NCI-H510A (cell line): ENCODE measurements around the gene SULT1A3.
"Not testable (repeated sequence)": the region's sequence is repeated elsewhere in the genome, so short reads cannot be mapped to it uniquely, and the experiment has no call there.

Experiments used
- DNase-seq: peaks from one replicate; lab custom pipeline; 2025; lab: John Stamatoyannopoulos, UW

SULT1A3 gene

DNA sequence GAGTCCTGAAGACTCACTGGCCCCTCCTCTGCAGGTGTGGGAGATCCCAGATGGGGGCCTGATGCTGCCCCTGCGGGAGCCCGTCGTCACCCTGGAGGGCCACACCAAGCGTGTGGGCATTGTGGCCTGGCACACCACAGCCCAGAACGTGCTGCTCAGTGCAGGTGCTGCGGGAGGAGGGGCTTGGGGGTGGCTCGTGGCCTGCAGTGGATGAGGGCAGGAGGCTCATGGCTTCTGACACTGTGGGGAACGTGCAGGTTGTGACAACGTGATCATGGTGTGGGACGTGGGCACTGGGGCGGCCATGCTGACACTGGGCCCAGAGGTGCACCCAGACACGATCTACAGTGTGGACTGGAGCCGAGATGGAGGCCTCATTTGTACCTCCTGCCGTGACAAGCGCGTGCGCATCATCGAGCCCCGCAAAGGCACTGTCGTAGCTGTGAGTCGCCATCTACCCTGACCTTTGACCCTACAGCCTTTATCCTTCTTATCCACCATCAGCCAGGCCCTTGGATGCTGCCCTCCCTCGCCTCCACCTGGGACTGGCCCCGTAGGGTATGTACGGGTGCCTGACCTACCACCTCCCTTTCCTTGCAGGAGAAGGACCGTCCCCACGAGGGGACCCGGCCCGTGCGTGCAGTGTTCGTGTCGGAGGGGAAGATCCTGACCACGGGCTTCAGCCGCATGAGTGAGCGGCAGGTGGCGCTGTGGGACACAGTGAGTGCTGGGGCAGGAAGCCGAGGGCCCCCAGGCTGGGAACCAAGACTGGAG is 12.1 kb upstream of the SULT1A3 start:
- no peak for DNase-seq

DNA sequence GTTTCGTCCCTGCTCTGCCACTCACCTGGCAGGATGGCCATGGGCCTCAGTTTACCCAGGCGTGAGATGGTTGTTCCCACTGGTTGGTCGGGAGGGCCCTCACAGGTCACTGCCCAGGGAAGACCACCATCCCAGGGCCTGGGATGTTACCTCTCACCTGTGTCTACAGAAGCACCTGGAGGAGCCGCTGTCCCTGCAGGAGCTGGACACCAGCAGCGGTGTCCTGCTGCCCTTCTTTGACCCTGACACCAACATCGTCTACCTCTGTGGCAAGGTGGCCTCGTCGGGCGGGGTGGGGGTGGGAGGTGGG is 11.5 kb upstream of the SULT1A3 start:
- no peak for DNase-seq

DNA sequence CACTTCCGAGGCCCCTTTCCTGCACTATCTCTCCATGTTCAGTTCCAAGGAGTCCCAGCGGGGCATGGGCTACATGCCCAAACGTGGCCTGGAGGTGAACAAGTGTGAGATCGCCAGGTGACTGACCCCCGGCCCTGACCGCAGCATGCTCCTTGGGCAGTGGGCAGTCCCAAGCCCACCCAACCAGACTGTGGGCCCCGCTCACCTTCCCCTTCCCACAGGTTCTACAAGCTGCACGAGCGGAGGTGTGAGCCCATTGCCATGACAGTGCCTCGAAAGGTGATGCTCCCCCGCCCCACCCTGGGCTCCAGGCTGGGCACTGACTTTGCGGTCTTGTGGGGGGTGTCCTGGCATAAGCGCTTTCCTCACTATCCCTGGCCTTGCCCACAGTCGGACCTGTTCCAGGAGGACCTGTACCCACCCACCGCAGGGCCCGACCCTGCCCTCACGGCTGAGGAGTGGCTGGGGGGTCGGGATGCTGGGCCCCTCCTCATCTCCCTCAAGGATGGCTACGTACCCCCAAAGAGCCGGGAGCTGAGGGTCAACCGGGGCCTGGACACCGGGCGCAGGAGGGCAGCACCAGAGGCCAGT is 11.0 kb upstream of the SULT1A3 start:
- no peak for DNase-seq

DNA sequence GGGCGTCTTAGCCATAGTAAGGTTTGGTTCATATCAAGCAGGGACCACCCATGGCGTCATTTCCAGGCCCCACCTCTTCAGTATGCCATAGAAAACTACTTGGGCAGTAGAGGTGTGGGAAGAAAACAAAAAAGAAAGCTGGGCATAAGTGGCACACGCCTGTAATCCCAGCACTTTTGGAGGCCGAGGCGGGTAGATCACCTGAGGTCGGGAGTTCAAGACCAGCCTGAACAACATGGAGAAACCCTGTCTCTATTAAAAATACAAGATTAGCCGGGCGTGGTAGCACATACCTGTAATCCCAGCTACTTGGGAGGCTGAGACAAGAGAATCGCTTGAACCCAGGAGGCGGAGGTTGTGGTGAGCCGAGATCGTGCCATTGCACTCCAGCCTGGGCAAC is 7.9 kb upstream of the SULT1A3 start:
- DNase-seq: not testable (repeated sequence)

DNA sequence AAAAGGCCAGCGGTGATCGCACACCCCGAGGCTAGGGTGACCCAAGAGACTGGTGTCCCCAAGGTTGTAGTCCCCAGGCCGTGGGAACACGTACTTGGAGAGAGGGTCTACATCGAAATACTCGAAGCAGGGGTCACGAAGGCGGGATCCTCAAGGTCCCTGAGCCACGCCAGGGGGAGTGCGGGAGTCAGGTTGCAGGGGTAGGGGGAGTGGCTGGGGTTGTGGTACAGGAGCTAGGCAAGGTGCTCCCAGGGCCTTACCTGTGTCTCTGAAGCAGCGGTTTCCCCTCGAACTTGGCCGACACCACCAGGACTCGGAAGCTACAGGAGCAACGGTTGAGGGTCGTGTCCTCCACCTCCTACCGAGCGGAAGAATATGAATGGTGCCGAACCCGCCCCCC is 6.0 kb upstream of the SULT1A3 start:
- not testable (repeated sequence) for DNase-seq

DNA sequence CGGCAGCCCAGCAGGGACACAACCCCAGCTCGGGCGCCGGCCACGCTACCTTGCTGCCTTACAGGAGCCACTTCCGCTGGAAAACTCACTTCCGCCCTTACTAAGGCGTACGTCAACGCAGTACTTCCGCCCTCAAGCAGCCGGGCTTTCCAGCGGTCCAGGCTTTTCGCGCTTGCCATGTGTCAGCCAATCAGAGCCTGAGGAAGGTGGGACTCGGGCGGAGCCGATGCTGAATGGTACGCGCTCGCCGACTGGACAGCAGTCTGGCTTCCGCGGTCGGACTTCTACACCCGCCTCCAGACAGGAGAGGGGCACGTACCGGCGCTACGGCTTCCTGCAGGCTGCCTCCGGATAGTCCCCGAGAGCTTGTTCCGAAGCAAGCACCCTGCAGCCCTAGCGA is 5.4 kb upstream of the SULT1A3 start, which contains the start of the genes BOLA2B and SLX1A:
TSS of gene BOLA2B (minus strand) at position 52 of the 400 bp plus-strand sequence. CDS start 71 bp downstream, outside the sequence.
TSS of gene SLX1A (plus strand) at position 261 of the 400 bp plus-strand sequence. CDS start 210 bp downstream, outside the sequence.
- not testable (repeated sequence) for DNase-seq

DNA sequence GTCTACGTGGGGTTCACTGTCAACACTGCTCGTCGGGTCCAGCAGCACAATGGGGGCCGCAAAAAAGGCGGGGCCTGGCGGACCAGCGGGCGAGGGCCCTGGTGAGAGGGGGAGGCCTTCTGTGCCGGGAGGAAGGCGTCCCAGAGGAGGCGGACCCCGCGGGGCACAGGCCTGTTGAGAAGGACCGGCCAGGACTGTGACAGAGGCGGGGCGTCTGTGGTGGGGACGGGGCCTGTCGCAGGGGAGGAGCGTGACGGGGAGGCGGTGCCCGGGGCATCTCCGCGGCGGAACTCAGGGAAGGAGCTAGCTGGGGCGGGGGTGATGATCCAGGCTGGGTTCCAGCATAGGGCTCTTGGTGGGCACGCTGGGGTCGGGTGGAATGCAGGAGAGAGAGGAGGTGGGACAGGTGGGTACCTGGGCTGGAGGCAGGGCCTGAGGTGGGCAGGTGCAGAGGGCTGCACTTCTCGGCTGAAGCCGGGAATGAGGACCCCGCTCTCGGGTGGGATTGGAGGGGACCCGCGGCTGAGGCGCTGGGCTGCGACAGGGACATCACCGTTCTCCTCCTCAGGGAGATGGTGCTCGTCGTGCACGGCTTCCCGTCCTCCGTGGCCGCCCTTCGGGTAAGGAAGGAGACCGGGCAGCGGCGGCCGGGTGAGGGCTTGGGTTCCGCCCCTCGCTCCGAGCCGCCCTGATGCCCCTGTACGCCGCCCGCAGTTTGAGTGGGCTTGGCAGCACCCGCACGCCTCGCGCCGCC is 4.7 kb upstream of the SULT1A3 start:
- DNase-seq: not testable (repeated sequence)

DNA sequence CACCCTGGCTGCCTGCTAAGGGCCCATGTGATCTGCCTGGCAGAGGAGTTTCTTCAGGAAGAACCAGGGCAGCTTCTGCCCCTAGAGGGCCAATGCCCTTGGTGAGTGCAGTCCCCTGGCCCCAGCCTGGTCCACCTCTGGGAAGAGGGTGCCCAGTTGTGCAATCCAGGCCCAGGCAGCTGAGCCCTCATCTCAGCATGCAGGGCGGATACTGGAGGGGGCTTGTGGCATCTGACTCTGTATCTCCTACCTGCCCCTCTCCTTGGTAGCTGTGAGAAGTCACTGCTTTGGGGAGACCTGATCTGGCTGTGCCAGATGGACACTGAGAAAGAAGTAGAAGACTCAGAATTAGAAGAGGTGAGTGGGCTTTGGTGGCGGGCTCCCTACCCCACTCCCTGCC is 2.1 kb upstream of the SULT1A3 start:
- not testable (repeated sequence) for DNase-seq

DNA sequence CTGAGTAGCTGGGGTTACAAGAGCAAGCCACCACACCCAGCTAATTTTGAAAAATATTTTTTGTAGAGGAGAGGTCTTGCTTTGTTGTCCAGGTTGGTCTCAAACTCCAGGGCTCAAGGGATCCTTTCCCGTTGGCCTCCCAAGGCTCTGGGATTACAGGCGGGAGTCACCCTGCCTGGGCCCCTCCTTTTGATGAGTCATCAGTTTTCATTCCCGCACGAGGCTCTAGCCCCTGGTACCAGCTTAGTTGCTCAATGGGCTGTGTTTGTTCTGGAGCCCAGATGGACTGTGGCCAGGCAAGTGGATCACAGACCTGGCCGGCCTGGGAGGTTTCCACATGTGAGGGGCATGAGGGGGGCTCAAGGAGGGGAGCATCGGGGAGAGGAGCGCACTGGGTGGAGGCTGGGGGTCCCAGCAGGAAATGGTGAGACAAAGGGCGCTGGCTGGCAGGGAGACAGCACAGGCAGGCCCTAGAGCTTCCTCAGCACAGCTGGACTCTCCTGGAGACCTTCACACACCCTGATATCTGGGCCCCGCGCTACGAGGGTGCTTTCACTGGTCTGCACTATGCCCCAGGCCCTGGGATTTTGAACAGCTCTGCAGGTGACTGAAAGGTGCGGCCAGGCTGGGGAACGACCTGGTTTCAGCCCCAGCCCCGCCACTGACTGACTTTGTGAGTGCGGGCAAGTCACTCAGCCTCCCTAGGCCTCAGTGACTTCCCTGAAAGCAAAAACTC is 721 bp downstream of the SULT1A3 start:
- DNase-seq: not testable (repeated sequence)

DNA sequence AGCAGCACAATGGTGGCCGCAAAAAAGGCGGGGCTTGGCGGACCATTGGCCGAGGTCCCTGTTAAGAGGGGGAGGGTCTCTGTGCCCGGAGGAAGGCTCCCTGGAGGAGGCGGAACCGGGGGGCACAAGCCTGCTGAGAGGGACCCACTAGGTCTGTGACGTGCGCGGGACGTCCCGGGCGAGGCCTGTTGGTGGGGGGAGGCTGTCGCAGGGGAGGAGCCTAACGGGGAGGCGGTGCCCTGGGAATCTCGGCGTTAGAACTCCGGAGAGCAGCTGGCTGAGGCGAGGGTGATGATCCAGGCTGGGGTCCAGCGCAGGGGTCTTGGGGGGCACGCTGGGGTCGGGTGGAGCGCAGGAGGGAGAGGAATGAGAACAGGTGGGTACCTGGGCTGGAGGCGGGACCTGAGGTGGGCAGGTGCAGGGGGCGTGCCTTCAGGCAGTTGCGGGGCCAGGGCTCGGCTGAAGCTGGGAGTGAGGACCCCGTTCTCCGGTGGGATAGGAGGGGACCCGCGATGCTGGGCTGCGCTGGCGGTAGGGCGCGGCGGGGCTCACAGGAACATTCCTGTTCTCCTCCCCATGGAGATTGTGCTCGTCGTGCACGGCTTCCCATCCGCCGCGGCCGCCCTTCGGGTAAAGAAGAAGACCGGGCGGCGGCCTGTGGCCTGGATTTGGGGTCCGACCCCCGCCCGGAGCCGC is 6.6 kb downstream of the SULT1A3 start:
- DNase-seq: not testable (repeated sequence)

DNA sequence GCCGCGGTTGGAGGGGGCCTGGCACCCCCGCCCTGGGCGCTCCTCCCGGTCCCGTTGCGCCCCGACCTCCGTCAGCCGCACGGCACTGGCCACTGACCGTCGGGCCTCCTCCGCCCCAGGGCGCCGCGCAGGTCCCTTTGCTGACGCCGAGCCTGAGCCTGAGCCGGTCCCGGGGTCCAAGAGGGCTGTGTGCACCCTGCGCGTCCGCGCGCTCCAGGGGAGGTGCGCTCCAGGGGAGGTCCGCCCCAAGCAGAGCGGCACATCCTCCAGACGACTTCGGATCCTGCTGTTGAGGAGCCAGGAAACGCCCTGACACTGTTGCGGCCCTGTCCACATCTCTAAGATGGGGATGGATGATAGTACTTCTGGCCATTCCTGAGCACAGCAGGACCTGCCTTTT is 7.2 kb downstream of the SULT1A3 start:
- DNase-seq: not testable (repeated sequence)

DNA sequence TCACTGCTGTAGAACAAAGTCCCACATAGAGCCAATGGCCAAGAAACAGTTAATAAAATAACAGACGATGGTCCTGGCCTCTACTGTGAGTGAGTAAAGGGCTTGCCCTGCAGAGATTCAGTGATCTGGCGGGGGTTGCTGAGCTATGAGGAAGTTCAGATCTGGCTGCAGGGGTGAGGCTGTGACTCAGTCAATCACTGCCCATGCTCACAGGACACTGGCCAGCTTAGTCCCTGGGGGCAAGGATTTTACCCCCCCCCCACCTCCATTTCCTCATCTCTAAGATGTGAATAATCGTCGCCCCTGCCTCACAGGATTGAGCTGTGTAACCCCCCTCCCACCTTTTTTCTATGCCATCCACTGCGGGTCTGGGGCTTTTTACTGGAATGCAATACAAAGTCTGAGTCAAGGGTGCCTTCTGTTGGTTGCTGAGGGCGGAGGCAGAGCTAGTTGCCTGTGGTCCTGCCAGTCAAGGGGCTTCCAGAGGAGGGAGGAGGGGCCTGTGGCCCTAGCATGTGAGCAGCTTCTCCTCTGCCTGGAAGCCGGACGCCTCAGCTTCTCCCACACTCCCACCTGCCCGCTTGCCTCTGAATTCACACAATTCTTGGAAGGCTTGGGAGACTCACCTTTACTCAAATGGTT is 8.1 kb downstream of the SULT1A3 start:
- DNase-seq: not testable (repeated sequence)

DNA sequence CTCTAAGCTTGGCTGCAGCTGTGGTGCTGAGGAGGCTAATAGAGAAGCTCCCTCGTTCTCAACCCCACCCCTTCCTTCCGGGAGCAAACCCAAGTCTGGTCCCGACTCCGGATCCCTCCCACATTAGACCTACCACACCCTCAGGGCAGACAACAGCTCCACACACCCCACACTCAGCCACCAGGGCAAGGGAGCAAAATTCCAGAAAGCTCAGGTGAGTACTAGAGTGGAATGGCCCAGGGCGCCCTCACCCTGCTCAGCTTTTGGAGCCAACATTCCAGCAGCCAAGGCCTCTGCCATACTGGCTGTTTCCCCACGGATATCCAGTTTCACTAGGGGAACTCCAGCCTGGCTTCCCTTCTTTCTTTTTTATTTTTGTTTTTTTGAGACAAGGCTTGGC is 10.0 kb downstream of the SULT1A3 start:
- not testable (repeated sequence) for DNase-seq

DNA sequence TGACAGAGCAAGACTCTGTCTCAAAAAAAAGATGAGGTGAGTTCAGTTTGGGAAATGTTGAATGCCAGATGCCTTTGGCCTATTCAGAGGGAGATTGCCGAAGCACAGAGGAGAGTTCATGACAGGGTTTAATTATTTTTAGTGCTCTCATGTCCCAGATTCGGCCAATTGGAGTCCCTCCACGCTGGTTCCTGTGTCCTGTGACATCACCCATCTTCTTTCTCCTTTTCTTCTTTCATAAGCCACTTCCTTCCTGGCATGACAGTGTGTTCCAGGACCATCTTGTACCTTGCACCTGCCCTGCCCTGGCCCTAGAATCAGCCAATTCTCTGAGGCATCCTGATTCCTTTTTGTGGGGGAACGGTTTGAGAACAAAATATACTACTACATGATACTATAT is 12.4 kb downstream of the SULT1A3 start:
- not testable (repeated sequence) for DNase-seq

DNA sequence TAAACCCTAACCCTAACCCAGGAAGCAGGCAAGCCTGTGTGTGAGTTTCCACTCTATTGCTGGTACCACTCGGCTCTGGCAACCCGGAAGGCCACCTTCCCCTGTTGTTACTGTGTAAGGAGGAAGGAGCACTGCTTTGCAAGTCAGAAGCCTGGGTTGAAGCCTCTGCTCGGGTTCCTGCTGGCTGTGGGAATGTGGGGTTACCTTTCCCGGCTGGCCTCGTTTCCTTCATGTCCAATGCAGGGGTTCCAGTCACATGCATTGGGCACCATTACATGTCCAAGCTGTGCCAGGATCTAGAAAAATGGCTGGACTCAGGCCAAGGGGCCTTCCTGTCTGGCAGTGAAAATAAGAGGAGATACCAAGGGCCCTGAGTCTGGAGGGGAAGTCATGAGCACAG is 18.0 kb downstream of the SULT1A3 start:
- DNase-seq: not testable (repeated sequence)

DNA sequence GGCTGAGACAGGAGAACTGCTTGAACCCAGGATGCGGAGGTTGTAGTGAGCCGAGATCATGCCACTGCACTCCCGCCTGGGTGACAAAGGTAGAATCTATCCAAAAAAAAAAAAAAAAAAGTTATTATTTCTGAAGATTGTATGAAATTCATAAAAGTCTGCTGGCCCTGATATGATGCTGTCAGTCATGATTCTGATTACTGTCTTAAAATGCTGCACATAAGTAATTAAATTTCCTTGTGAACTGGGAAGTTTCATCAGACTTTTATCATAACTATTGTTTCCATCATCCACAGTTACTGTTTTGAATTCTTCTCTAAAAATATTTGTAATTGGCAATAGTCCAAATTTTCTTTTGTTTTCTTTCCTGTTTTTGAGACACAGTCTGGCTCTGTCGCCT is 49.3 kb downstream of the SULT1A3 start, which contains the start of gene NPIPB13:
TSS of gene NPIPB13 (minus strand) at position 101 of the 400 bp plus-strand sequence. CDS start 2,906 bp downstream, outside the sequence.
- not testable (repeated sequence) for DNase-seq
